ACC112 (cell line): Measurements from ENCODE around the gene CREB3L4.

Experiments used
- H2AFZ ChIP-seq: fragments of 200-600 bp; sonication (generic); one replicate; pipeline ENCODE4 v1.6.0; 2017; ENCODE audit warnings: antibody characterized with exemption, low read length; ENCODE audit not compliant: unreplicated experiment
- H3K27ac ChIP-seq: fragments of 200-600 bp; sonication (generic); 2 replicates; pipeline ENCODE4 v1.5.1; 2014; ENCODE audit warnings: low read depth, mild to moderate bottlenecking, antibody characterized with exemption, low read length, moderate library complexity
- H3K27me3 ChIP-seq: fragments of 200-600 bp; sonication (generic); 2 replicates; pipeline ENCODE4 v1.6.1; 2014; ENCODE audit warnings: mild to moderate bottlenecking, antibody characterized with exemption, low read length, moderate library complexity, mixed read lengths; ENCODE audit not compliant: insufficient read depth
- H3K36me3 ChIP-seq: fragments of 200-600 bp; sonication (generic); 2 replicates; pipeline ENCODE4 v1.6.1; 2016; ENCODE audit warnings: mild to moderate bottlenecking, antibody characterized with exemption, low read length, moderate library complexity, mixed read lengths; ENCODE audit not compliant: insufficient read depth
- H3K4me1 ChIP-seq: fragments of 200-600 bp; sonication (generic); one replicate; pipeline ENCODE4 v1.6.1; 2016; ENCODE audit warnings: low read length, mixed read lengths; ENCODE audit not compliant: insufficient read depth, unreplicated experiment, control insufficient read depth
- H3K4me3 ChIP-seq: fragments of 200-600 bp; sonication (generic); 2 replicates; pipeline ENCODE4 v1.5.1; 2014; ENCODE audit warnings: mild to moderate bottlenecking, low read depth, low read length
- H3K79me2 ChIP-seq: fragments of 200-600 bp; sonication (generic); one replicate; pipeline ENCODE4 v1.6.0; 2016; ENCODE audit warnings: low read length; ENCODE audit not compliant: control insufficient read depth, unreplicated experiment, insufficient read depth

Gene CREB3L4

DNA sequence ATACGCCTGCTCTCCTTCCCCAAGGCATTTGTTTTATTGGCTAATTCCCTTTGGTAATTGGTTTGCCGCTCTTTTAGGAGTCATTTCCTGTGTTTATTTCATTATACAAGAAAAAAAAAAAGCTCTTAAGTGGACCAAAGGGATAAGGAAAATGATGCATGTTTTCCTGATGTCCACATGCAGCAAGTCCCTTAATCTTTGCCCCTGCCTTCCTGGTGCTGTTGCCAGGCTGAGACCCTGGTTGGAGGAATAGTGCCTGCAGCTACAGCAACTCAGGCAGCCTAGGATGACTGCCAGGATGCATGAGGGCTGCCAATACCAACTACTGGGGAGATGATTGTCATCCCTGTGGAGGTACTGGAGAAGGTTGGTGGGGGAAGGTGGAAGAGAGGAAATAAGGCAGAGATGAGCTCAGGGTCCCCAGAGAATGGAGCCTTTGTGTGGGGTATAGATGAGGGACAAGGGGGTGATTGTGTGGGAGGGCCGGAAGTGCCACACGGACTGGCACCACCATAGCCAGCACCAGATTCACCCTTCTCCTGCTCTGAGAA lies 38.8 kb upstream of the CREB3L4 start:
- Histone ChIP-seq H3K4me3 (no peak overlapping the region), H3K36me3 (no peaks in the 10 kb centered on the region), H3K4me1 (peaks cover 12% of the 10 kb centered on the region), H3K27me3 (no peaks in the 10 kb centered on the region), H3K79me2 (no peaks in the 10 kb centered on the region), H2AFZ (no peak overlapping the region), H3K27ac (peak overlapping the region; percentile 32)

GRCh38 chr1:153929426-153929825 lies 38.3 kb upstream of the CREB3L4 start:
- no peaks in the 10 kb centered on the region for H3K27me3 ChIP-seq
- 0 out of 2 replicates have a peak overlapping the region, but pooled peaks have one; percentile 8 for H3K27ac ChIP-seq
- H3K4me1 ChIP-seq: peaks cover 12% of the 10 kb centered on the region
- H3K36me3 ChIP-seq: no peaks in the 10 kb centered on the region
- H3K79me2 ChIP-seq: no peaks in the 10 kb centered on the region
- no peak overlapping the region for H2AFZ ChIP-seq
- H3K4me3 ChIP-seq: no peak overlapping the region

GRCh38 chr1:153929981-153930948 lies 37.4 kb upstream of the CREB3L4 start:
- Histone ChIP-seq H3K27ac (no peak overlapping the region), H3K36me3 (no peaks in the 10 kb centered on the region), H3K4me3 (no peak overlapping the region), H3K4me1 (peaks cover 12% of the 10 kb centered on the region), H3K27me3 (no peaks in the 10 kb centered on the region), H2AFZ (no peak overlapping the region), H3K79me2 (no peaks in the 10 kb centered on the region)

DNA sequence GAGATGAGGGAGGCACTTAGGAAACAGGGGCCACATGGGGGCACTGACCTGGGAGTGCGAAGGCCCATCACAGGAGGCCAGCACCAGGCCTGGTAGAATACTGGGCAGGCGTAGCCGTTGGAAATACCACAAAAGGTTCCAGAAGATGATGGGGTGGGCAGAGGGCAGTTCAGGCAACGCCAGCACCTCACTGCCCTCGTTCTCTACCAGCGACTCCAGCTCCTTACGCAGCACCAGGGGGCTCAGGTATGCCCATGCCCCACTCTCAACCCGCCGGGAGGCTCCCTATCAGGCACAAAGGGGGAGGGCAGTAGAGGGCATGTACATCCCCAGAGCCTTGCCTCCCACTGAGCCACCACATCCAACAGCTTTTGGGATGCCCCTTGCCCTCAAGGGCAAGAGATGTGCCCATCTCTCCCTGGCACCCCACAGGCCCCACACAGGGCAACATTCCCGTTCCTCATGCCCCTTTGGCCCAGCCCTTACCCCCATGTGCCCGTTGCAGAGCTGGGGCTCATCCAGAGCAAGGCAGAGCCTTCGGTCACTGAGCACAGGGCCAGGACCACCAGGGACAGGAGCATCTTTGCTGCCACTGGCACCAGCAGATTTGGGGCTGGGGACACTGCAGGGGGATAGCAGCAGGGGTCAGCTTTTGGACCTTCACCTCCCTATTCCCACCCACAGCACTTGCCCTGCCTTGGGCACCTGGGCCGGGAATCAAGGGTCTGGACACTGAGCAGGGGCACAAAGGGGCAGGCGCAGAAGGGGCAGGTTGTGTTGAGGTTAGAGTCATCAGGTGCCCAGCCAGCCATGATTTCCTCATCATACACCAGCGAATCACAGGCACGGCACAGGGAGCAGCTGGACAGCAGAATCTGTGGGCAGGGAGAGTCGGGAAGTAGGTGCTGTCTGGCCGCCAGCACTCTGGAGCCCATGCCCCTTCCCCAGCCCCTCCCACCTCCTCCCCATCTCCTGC lies 35.3 kb upstream of the CREB3L4 start:
- Histone ChIP-seq H3K36me3 (peaks cover 11% of the 10 kb centered on the region; the same call in 1 of the 2 replicates), H2AFZ (no peak overlapping the region), H3K4me1 (peaks cover 12% of the 10 kb centered on the region), H3K4me3 (no peak overlapping the region), H3K79me2 (no peaks in the 10 kb centered on the region), H3K27me3 (no peaks in the 10 kb centered on the region), H3K27ac (no peak overlapping the region)

DNA sequence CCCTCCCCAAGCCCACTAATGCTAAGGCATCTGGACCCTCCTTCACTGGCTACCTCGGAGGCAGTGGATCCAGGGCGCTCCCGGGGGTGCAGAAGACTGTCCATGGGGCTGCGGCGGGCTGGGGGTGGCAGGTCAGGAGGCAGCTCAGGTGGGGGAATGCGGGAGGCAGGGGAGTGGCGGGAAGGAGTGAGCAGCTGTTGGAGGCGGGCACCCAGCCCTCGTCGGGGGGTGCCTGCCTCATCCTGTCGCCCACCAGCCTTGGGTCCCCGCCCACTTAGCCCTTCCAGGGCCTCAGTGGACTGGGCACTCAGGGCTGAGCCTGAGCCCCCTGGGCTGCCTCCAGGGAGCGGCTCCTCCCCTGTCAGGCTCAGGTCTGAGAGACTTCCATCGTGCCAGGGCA lies 34.3 kb upstream of the CREB3L4 start:
- Histone ChIP-seq H3K27ac (no peak overlapping the region), H3K4me1 (peaks cover 10% of the 10 kb centered on the region), H3K4me3 (no peak overlapping the region), H3K27me3 (no peaks in the 10 kb centered on the region), H3K36me3 (peaks cover 15% of the 10 kb centered on the region; the same call in 1 of the 2 replicates), H3K79me2 (no peaks in the 10 kb centered on the region), H2AFZ (no peak overlapping the region)

DNA sequence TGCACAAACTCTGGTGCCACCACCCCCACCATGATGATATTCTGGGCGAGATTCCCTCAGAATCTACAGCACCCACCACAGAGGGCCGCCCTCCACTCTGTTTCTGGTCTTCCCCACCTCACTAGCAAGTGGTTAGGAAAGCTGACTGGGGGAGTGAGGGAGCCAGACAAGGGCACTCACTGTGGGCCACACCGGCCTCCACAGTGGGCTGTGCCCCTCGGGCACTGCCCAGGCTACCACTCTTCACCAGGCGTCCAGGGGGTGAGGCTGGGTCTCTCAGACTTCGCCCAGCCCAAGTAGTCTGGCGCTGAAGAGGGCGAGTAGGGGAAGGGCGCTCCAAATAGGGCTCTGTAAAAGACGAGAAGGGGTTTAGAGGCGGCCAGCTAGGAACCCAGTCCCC lies 33.7 kb upstream of the CREB3L4 start:
- H3K4me3 ChIP-seq: no peak overlapping the region

DNA sequence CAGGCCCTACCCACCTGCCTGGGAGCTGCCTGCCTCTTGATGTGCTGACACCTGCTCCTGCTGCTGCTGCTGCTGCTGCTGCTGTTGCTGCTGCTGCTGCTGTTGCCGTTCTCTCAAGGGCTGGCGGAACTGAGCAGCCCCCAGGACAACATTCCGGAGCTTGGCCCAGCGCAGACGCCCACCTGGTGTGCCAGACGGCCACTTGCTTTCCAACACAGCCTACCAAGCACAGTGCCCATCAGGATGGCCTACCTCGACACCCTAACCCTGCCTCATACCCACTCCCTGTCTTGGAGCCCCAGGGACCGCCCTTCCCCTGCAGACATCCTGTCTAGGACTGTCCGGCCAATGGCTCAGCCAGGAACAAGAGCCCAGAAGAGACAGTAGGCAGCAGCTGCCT lies 33.0 kb upstream of the CREB3L4 start:
- Histone ChIP-seq H2AFZ (no peak overlapping the region), H3K4me3 (no peak overlapping the region), H3K27me3 (no peaks in the 10 kb centered on the region), H3K4me1 (no peaks in the 10 kb centered on the region), H3K36me3 (peaks cover 15% of the 10 kb centered on the region; the same call in 1 of the 2 replicates), H3K79me2 (no peaks in the 10 kb centered on the region), H3K27ac (no peak overlapping the region)

More for the DNA sequence above, 33.7 kb upstream of the CREB3L4 start:
- Histone ChIP-seq H3K4me1 (peaks cover 5% of the 10 kb centered on the region), H3K27ac (no peak overlapping the region), H3K27me3 (no peaks in the 10 kb centered on the region), H3K79me2 (no peaks in the 10 kb centered on the region), H2AFZ (no peak overlapping the region), H3K36me3 (peaks cover 15% of the 10 kb centered on the region; the same call in 1 of the 2 replicates)

GRCh38 chr1:153936011-153936802 lies 31.5 kb upstream of the CREB3L4 start:
- no peak overlapping the region for H3K4me3 ChIP-seq
- no peaks in the 10 kb centered on the region for H3K4me1 ChIP-seq
- H3K79me2 ChIP-seq: no peaks in the 10 kb centered on the region
- H3K27me3 ChIP-seq: no peaks in the 10 kb centered on the region
- peaks cover 15% of the 10 kb centered on the region; the same call in 1 of the 2 replicates for H3K36me3 ChIP-seq
- no peak overlapping the region for H3K27ac ChIP-seq
- H2AFZ ChIP-seq: no peak overlapping the region

DNA sequence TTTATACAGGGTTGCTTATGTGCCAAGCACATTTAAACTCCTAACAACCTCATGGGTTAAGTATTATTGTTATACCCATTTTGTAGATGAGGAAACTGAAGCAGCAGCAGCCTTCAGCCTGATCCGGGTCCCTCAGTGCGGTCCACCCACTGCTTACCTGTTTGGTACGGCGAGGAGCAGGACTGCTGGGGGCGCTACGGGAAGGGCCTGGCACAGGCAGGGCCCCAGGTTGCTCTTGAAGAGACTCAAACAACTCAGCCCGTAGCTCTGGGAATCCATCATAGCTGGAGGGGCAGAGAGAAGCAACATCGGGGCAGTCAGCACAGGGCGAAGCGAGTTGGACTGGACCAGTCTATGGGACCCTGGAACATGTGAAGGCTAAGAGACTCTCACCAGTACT lies 30.4 kb upstream of the CREB3L4 start:
- Histone ChIP-seq H3K27me3 (no peaks in the 10 kb centered on the region), H3K79me2 (no peaks in the 10 kb centered on the region), H3K4me3 (no peak overlapping the region), H3K4me1 (no peaks in the 10 kb centered on the region), H2AFZ (no peak overlapping the region), H3K27ac (no peak overlapping the region), H3K36me3 (peaks cover 15% of the 10 kb centered on the region; the same call in 1 of the 2 replicates)
